HPDE6-E6E7 (cell line): ENCODE results near the gene VIPR2.
"Not testable (repeated sequence)": the region's sequence is repeated elsewhere in the genome, so short reads cannot be mapped to it uniquely, and the experiment has no call there.

Source experiments
- DNase-seq: peaks from one replicate; pipeline ENCODE4 v3.0.0; 2011; ENCODE audit warnings: missing footprints; ENCODE audit errors: extremely low spot score

The VIPR2 gene

GRCh38 chr7:159144758-159145489, at the start of gene VIPR2:
VIPR2 (minus strand) TSS chr7:159144867; CDS start chr7:159144771, 96 bp downstream.
- DNase-seq, result no peak

GRCh38 chr7:159193543-159194090, 49.0 kb upstream of the VIPR2 start:
- no peak for DNase-seq

DNA sequence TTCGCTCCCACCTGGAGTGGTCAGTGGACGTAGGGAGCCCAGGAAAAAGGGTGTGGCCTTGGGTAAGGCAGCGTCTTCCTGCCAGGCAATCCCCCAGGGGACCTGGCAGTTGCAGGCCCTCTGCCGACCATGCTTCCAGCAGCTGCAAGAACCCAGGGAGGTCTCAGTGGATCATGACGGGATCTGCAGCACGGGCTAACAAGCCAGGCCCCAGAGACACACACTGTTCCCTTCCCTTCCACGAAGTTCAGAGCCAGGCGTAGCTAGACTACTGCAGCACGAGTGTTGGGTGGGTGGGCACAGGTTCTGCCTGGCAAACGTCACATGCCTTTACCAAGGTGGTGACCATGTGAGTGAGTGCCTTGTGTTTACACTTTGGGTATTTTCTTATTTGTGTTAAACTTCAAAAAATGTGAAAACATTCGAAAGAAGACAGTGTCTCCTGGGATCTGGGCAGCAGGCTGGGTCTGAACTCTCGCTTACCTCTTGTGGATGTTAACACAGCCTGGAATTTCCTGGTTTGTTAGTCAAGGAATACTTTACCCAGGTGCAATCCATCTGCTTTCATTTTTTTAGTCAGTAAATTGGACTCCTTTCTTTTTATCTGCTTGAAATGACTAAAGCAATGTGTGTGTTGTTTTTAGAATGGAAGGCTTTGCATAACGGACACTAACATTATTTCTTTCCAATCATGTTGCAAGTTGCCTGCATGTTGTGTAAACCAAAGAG, 48.2 kb upstream of the VIPR2 start:
- no peak for DNase-seq

GRCh38 chr7:159192013-159192412, 47.3 kb upstream of the VIPR2 start:
- no peak for DNase-seq

DNA sequence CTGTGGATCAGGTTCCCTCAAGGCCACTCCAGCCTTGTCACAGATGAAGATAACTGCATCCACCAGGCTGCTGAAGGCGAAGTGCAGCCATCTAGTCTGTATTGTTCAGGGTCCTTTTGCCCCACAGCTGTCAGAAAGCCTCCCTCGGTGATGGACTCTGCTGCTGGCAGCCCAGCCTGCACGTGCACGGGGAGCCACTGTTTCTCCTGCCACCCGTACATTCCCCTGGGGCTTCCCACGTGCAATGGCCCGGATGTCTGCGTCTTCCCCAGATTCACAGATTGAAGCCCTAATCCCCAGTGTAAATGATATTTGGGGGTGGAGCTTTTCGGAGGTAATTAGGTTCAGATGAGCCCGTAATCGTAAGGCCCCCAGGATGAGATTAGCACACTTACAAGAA, 46.6 kb upstream of the VIPR2 start:
- DNase-seq, result no peak

DNA sequence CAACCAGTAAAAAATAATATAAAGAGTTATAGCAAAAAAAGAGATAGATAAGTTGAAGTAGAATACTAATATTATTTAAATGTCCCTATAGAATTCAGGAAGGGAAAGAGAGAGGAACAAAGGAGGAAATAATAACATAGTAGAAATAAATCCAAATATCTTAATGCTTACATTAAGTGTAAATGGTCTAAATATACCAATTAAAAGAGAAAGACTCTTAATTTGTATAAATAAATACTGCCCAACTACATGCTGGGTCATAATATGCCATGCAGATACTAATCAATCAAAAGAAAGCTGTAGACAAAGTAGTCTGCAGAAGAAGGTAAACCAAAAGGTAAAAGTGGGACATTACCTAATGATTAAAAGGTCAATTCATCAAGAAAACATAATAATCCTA, 43.3 kb upstream of the VIPR2 start:
- DNase-seq, result no peak

GRCh38 chr7:159179241-159179640, 34.6 kb upstream of the VIPR2 start:
- no peak for DNase-seq

- no peak for DNase-seq
Measured at GRCh38 chr7:159177284-159177953, 32.8 kb upstream of the VIPR2 start.

- DNase-seq, result no peak
Measured at GRCh38 chr7:159175792-159176191, 31.1 kb upstream of the VIPR2 start.

DNA sequence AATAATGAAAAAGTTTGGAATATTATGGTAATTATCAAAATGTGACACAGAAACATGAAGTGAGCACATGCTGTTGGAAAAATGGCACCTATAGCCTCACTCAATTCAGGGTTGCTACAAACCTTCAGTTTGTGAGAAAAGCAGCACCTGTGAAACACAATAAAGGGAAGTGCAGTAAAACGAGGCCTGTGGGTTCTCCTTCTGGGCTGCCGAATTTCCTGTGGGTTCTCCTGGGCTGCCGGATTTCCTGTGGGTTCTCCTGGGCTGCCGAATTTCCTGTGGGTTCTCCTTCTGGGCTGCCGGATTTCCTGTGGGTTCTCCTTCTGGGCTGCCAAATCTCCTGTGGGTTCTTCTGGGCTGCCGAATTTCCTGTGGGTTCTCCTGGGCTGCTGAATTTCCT, 30.4 kb upstream of the VIPR2 start:
- DNase-seq, result not testable (repeated sequence)

GRCh38 chr7:159172400-159172799, 27.7 kb upstream of the VIPR2 start:
- DNase-seq, result no peak

GRCh38 chr7:159169391-159169790, 24.7 kb upstream of the VIPR2 start:
- DNase-seq, result no peak

DNA sequence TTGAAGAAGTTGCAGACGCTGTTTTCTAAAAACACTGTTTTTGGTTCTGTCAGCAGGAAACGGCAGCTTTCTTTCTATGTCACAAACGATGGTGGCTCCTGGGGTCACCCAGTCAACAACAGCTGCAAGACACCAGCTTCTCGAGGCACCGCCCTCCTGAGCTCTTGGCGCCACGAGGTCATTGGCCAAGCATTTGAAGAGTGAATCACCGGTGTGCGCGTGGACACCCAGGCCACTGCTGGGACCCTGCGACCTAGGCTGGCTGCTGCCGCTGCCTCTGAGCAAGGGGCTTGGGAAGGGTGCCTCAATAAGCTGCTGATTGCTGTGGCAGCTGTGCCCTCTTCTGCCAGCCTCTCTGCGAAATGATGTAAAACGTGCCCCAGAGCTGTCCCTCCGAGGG, 22.5 kb upstream of the VIPR2 start:
- DNase-seq, result no peak

GRCh38 chr7:159166530-159166929, 21.9 kb upstream of the VIPR2 start:
- DNase-seq, result no peak

DNA sequence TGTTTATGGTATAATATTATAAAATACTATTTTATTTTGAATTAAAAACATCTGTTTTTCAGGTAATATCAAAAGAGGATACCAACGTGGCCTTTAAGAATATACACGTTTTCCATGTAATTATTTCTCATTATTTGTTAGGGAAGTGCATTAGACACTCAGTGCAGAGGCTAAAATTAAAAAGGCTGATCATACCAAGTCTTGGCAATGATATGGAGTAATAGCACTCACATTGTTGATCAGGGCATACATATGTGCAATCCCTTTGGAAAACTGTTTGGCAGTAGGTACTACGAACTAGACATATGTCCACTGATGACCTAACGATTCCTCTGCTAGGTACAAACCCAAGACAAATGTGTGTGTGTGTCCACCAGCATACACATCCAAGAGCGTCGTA, 20.7 kb upstream of the VIPR2 start:
- DNase-seq, result no peak

GRCh38 chr7:159163703-159164301, 19.1 kb upstream of the VIPR2 start:
- DNase-seq, result not testable (repeated sequence)

DNA sequence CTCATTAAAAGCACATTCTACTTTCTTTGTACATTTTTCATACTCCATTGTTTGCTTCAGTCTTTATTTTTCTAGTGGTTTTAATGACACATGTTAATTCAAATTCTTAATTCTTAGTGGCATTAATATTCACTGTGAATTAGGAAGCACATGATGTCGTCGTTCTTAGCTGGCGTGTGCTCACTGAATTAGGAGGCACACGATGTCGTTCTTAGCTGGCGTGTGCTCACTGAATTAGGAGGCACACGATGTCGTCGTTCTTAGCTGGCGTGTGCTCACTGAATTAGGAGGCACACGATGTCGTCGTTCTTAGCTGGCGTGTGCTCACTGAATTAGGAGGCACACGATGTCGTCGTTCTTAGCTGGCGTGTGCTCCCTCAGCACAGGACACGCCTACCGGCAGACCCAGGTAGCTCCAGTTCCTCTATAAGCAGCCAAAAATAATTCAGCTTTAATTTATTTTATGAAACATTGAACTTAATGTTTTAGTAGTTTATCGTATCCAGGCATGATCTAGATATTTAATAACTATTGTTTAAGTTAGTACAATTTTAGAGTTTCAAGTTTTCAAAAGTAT, 17.5 kb upstream of the VIPR2 start:
- not testable (repeated sequence) for DNase-seq

GRCh38 chr7:159160450-159160849, 15.8 kb upstream of the VIPR2 start:
- DNase-seq, result no peak

- DNase-seq, result no peak
Measured at GRCh38 chr7:159159731-159160130, 15.1 kb upstream of the VIPR2 start.

DNA sequence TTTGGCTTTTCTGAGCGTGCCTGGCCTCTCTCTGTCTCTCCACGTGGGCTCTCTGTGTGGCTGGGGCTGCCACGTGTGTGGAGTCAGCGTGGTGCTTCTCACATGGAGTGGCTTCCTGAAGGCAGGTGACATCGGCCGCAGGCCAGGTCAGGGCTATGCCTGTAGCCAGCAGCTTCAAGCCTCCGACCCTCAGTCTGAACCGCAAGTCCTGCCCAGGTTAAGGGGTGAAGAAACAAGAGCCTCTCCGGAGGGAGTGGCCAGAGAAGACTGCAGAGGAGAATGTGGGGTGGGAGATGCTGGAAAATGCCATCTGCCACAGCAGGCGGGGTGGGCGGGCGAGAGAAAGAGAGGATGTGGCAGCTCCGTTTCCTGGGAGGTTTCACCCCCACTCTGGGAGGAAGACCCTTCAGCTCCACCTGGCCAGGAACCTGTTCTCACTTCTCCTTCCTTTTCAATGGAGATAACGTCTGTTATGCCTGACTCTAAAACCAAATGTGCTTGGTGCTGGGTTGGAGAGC, 14.3 kb upstream of the VIPR2 start:
- no peak for DNase-seq

DNA sequence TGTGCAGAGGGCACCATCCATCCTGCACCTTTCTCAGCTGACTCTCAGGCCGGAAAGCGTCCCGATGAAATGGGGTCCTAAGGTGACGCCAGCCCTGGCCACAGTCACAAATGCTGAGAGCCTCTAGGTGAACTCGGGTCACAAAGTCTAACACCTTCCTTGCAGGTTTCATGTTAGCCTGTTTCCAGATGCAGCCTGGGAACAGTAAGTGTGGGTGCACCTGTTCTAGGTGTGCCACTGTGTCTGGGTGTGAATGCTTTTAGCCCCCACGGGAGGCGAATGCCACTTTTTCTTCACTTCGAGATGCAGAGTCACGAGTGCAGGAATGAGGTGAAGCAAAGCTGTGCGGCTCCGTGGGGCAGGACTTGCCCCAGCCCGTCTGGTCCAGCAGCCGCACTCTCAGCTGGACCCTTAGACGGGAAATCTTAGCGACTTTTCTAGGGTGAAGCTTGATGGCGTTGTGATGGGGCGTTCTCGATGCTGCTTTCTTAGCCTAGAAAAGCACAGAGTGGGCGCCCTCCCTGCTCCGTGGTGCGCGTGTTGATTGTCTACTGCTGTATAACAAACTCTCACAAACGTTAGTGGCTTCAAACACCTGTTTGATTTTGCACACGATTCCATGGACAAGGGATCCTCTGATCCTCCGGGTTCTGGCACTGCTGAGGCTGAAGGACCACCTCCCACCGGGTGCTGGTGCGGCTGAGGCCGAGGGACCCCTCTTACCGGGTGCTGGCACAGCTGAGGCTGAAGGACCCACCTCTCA, 13.6 kb upstream of the VIPR2 start:
- no peak for DNase-seq
